HepG2 (cell line): ENCODE results near the gene TRMT5.

Experiments
- ARNT2 ChIP-seq: sonication (generic); formaldehyde crosslinking; IDR thresholded peaks from 2 replicates; pipeline ENCODE4 v1.8.0; 2022; ENCODE audit warnings: mild to moderate bottlenecking, low read depth, missing genetic modification reagents, moderate library complexity
- MED1 ChIP-seq: sonication (generic); formaldehyde crosslinking; IDR thresholded peaks from 2 replicates; pipeline ENCODE4 v1.4.0; 2020; ENCODE audit warnings: missing genetic modification reagents
- MXI1 ChIP-seq: IDR thresholded peaks from 3 replicates; pipeline ENCODE4 v1.6.1; 2012; ENCODE audit warnings: low read depth, low read length, inconsistent platforms, borderline replicate concordance
- ZNF430 ChIP-seq: sonication (generic); formaldehyde crosslinking; IDR thresholded peaks from 2 replicates; pipeline ENCODE4 v1.9.0; 2021; ENCODE audit warnings: mild to moderate bottlenecking, missing genetic modification reagents
- ZSCAN30 ChIP-seq: sonication (generic); formaldehyde crosslinking; IDR thresholded peaks from 2 replicates; pipeline ENCODE4 v1.5.0; 2020; ENCODE audit warnings: mild to moderate bottlenecking, missing genetic modification reagents
- TF ChIP-seq, protein P1 (sequence below): IDR thresholded peaks from 2 replicates; pipeline ENCODE4 v1.6.1; 2012; ENCODE audit warnings: inconsistent platforms

GRCh38 chr14:60964904-60965303 is 16.0 kb downstream of the TRMT5 start:
- TF ChIP-seq MED1 (no peak), ARNT2 (CRISPR knock-in tag) (no peak), ZNF430 (CRISPR knock-in tag) (no peak), MXI1 (no peak), ZSCAN30 (CRISPR knock-in tag) (no peak)
- TF ChIP-seq, protein P1, sequence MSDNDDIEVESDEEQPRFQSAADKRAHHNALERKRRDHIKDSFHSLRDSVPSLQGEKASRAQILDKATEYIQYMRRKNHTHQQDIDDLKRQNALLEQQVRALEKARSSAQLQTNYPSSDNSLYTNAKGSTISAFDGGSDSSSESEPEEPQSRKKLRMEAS, result no peak
